OCI-LY7 (cell line): Measurements from ENCODE around the gene ZMIZ1. TPM values are rescaled to one million over a fixed set of nuclear protein-coding genes. Genes with fewer than 3 reads are reported as not detected.

Source experiments
- BruUV-seq: library from RNA; stranded (reverse); fragments of 400-500 nt; replicated peaks from 2 replicates; lab custom pipeline; 2021; lab: Mats Ljungman, UMichigan
- CTCF ChIA-PET: fragments of 300-600 bp; sonication (Branson Sonifier 250); formaldehyde crosslinking; loops from one replicate; lab custom pipeline; 2022; ENCODE audit warnings: antibody characterized with exemption; ENCODE audit not compliant: unreplicated experiment; lab: Charles Lee
- POLR2A ChIA-PET: fragments of 300-600 bp; sonication (Branson Sonifier 250); formaldehyde crosslinking; loops from one replicate; lab custom pipeline; 2022; ENCODE audit warnings: antibody characterized with exemption; lab: Charles Lee
- DNase-seq: peaks from one replicate; pipeline ENCODE4 v3.0.0-alpha.2; 2015; ENCODE audit warnings: low spot score
- H2AFZ ChIP-seq: fragments of 200-600 bp; sonication (generic), shearing (Covaris generic); 2 replicates; pipeline ENCODE4 v1.6.1; 2014; ENCODE audit warnings: mild to moderate bottlenecking, antibody characterized with exemption, low read length, moderate library complexity
- H3K27ac ChIP-seq: fragments of 200-600 bp; sonication (generic); 2 replicates; pipeline ENCODE4 v1.5.1; 2014; ENCODE audit warnings: mixed run types, low read depth, mild to moderate bottlenecking, moderate library complexity, low read length, inconsistent platforms; ENCODE audit not compliant: poor library complexity, severe bottlenecking
- H3K36me3 ChIP-seq: fragments of 200-600 bp; sonication (generic); 2 replicates; pipeline ENCODE4 v1.6.1; 2014; ENCODE audit warnings: mild to moderate bottlenecking, antibody characterized with exemption, low read length, moderate library complexity, mixed read lengths; ENCODE audit not compliant: insufficient read depth
- H3K4me1 ChIP-seq: fragments of 200-600 bp; sonication (generic); 2 replicates; pipeline ENCODE4 v1.5.1; 2014; ENCODE audit warnings: mild to moderate bottlenecking, low read length; ENCODE audit not compliant: insufficient read depth, poor library complexity, severe bottlenecking
- H3K4me2 ChIP-seq: fragments of 200-600 bp; sonication (generic); 2 replicates; pipeline ENCODE4 v1.6.1; 2014; ENCODE audit warnings: mild to moderate bottlenecking, low read length
- H3K4me3 ChIP-seq: fragments of 200-600 bp; sonication (generic); 2 replicates; pipeline ENCODE4 v1.5.1; 2014; ENCODE audit warnings: mild to moderate bottlenecking, low read depth, low read length; ENCODE audit not compliant: poor library complexity, severe bottlenecking
- H3K79me2 ChIP-seq: fragments of 200-600 bp; sonication (generic); 2 replicates; pipeline ENCODE4 v1.6.1; 2016; ENCODE audit warnings: low read depth, mild to moderate bottlenecking, low read length, moderate library complexity, mixed read lengths; ENCODE audit not compliant: insufficient read depth
- H3K9me2 ChIP-seq: fragments of 200-600 bp; sonication (generic); 2 replicates; pipeline ENCODE4 v1.6.1; 2016; ENCODE audit warnings: mild to moderate bottlenecking, low read length, mixed read lengths; ENCODE audit not compliant: insufficient read depth
- H3K9me3 ChIP-seq: fragments of 200-600 bp; sonication (generic); 2 replicates; pipeline ENCODE4 v1.6.1; 2014; ENCODE audit warnings: mild to moderate bottlenecking, mixed run types, low read length, mixed read lengths
- H4K20me1 ChIP-seq: fragments of 200-600 bp; sonication (generic); 2 replicates; pipeline ENCODE4 v1.6.1; 2014; ENCODE audit warnings: mild to moderate bottlenecking, antibody characterized with exemption, low read length, moderate library complexity, mixed read lengths; ENCODE audit not compliant: insufficient read depth
- EZH2phosphoT487 ChIP-seq: fragments of 200-600 bp; sonication (generic); IDR thresholded peaks from 2 replicates; pipeline ENCODE4 v1.6.1; 2018; ENCODE audit warnings: low read depth, borderline replicate concordance, mild to moderate bottlenecking, mixed run types, antibody characterized with exemption, low read length, moderate library complexity, mixed read lengths
- intact Hi-C: fragments of 100-400 bp; cut with micrococcal nuclease; formaldehyde crosslinking; loops from one replicate; pipeline ENCODE4 v1.10.0; 2022; ENCODE audit not compliant: unreplicated experiment
- total RNA-seq, 2 experiments: library from RNA; depleted of rRNA in 1 of 2; stranded (reverse); fragments of >200 nt in 1 of 2; shearing (Covaris generic) in 1 of 2; gene quantifications; 2 replicates each; pipeline ENCODE4 v1.2.3, GENCODE V29; 2014 to 2022
- TF ChIP-seq, protein P1 (sequence below): fragments of 200-600 bp; sonication (generic); conservative IDR thresholded peaks from 2 replicates; pipeline ENCODE4 v1.5.1; 2014; ENCODE audit warnings: mild to moderate bottlenecking, antibody characterized with exemption, low read length, moderate library complexity, mixed read lengths

ZMIZ1 gene
- total RNA-seq, 2 experiments from 2014 or later = 20.4 to 66.9 TPM

DNA sequence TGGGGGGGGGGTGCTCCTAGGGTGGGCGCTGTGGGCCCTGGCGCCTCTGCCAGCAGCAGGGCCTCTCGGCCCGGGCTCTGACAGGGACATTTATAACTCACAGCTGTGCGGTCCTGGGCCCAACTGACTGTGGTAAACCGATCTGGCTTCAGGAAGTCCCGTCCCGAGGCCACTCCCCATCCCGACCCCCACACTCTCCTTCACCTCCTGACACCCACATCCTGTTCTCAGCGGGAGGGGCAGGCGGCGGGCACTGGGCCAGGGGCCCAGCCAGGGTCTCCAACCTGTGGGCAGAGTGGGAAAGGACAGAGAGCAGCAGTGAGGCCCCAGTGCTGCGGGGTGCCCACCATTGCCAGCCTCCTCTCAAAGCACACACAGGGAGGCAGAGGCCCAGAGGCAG lies 69.1 kb downstream of the ZMIZ1 start:
- peak overlapping the region; percentile 75 for H3K27ac ChIP-seq
- POLR2A ChIA-PET = interaction anchor here (1.2 to 1.9 kb wide), 3 partner anchors 36 to 39 kb away, joined by 4 to 11 read pairs (median 4); no protein-coding TSS in a partner anchor
- intact Hi-C loops = loop anchor here (2.0 to 5.0 kb wide), 4 partner anchors 39 to 1106 kb away; partner anchors contain the start of genes RPS24 and ZMIZ1

DNA sequence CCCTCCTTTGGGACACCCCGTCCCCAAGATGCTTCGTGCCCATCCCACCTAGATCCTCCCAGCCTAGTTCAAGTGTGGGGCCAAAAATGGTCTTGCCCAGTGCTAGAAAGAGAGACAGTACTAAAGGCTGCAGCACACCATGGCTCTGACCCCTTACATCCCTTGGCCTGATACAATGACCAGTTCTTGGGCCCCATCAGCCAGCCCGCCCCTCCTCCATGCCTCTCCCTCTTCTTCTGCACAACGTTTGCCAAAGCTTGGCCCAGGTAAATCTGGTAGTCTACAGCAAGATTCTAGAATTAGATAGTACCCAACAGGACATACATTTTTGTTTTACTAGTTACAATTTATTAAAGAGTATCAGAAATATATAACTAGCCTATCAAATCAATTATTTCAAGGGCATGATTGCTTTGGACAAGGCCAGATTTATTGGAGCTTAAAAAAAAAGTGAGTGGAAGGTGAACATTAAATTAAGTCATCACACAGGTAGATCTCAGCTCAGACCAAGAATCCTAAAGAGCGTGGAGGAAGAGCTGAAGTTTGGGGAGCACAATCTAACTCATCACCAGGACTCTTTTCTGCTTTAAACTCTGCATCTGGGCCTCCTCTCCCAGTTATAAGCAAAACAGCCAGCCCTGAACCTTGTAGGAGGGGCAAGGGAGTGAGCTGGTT lies 69.8 kb downstream of the ZMIZ1 start:
- Histone ChIP-seq H3K36me3 (no peaks in the 10 kb centered on the region), H3K9me3 (no peaks in the 10 kb centered on the region), H3K4me3 (no peak overlapping the region), H2AFZ (0 out of 2 replicates have a peak overlapping the region, but pooled peaks have one; percentile 2), H3K4me2 (peak overlapping the region; percentile 91), H3K9me2 (no peaks in the 10 kb centered on the region), H3K79me2 (peaks cover 4% of the 10 kb centered on the region; the same call in 1 of the 2 replicates), H4K20me1 (no peaks in the 10 kb centered on the region), H3K27ac (peak overlapping the region; percentile 75), H3K4me1 (peaks cover 53% of the 10 kb centered on the region)
- no peak for DNase-seq
- no peak for TF ChIP-seq EZH2phosphoT487
- TF ChIP-seq, protein P1, sequence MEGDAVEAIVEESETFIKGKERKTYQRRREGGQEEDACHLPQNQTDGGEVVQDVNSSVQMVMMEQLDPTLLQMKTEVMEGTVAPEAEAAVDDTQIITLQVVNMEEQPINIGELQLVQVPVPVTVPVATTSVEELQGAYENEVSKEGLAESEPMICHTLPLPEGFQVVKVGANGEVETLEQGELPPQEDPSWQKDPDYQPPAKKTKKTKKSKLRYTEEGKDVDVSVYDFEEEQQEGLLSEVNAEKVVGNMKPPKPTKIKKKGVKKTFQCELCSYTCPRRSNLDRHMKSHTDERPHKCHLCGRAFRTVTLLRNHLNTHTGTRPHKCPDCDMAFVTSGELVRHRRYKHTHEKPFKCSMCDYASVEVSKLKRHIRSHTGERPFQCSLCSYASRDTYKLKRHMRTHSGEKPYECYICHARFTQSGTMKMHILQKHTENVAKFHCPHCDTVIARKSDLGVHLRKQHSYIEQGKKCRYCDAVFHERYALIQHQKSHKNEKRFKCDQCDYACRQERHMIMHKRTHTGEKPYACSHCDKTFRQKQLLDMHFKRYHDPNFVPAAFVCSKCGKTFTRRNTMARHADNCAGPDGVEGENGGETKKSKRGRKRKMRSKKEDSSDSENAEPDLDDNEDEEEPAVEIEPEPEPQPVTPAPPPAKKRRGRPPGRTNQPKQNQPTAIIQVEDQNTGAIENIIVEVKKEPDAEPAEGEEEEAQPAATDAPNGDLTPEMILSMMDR = no peak
- BruUV-seq = no TSS peak
- ChIA-PET CTCF (no interaction called here), POLR2A (interaction anchor here (0.6 to 1.4 kb wide), 5 partner anchors 18 to 694 kb away, joined by 3 to 4 read pairs (median 3); no protein-coding TSS in a partner anchor)
- intact Hi-C loops = loop anchor here (5.0 kb wide), 2 partner anchors 104 to 1106 kb away; partner anchors contain the start of gene RPS24

More for the DNA sequence above, 69.1 kb downstream of the ZMIZ1 start:
- Histone ChIP-seq H3K36me3 (no peaks in the 10 kb centered on the region), H4K20me1 (no peaks in the 10 kb centered on the region), H2AFZ (peak overlapping the region; percentile 35; the same call in 1 of the 2 replicates), H3K9me3 (no peaks in the 10 kb centered on the region), H3K4me1 (peaks cover 61% of the 10 kb centered on the region), H3K4me3 (peak overlapping the region; percentile 67), H3K79me2 (peaks cover 4% of the 10 kb centered on the region; the same call in 1 of the 2 replicates), H3K9me2 (no peaks in the 10 kb centered on the region), H3K4me2 (peak overlapping the region; percentile 91)
- TF ChIP-seq EZH2phosphoT487 = no peak
- TF ChIP-seq, protein P1 = no peak
- BruUV-seq = no TSS peak
- CTCF ChIA-PET = interaction anchor here (1.1 to 1.5 kb wide), 2 partner anchors 39 to 58 kb away, joined by 3 to 8 read pairs; no protein-coding TSS in a partner anchor
- peak; percentile 85 for DNase-seq
